Lower leg skin (tissue), 4 donors: Measurements from ENCODE around the gene ROBO1. TPM values are rescaled to one million over a fixed set of nuclear protein-coding genes. Genes with fewer than 3 reads are reported as not detected.

Source experiments
- DNase-seq, 2 donors: peaks; one replicate each; pipeline ENCODE4 v3.0.0-alpha.2; 2019; ENCODE audit warnings: low spot score in 2 of 2
- H3K4me3 ChIP-seq: fragments of 200-600 bp; sonication (generic); 2 replicates; pipeline ENCODE4 v1.5.1; 2017; ENCODE audit warnings: mild to moderate bottlenecking, low read depth; ENCODE audit not compliant: poor library complexity, severe bottlenecking
- CTCF ChIP-seq, 3 donors: fragments of 450-650 bp; IDR thresholded peaks; one replicate each; pipeline ENCODE4 v1.5.1; 2016; ENCODE audit warnings: antibody characterized with exemption in 3 of 3, mild to moderate bottlenecking in 3 of 3, moderate library complexity in 2 of 3
- POLR2A ChIP-seq, 2 donors: fragments of 450-650 bp; IDR thresholded peaks; one replicate each; pipeline ENCODE4 v1.6.1; 2016 to 2017; ENCODE audit warnings: antibody characterized with exemption in 2 of 2, mild to moderate bottlenecking in 1 of 2, moderate library complexity in 1 of 2
- WGBS, 2 donors: methylation state at CpG; one replicate each; pipeline ENCODE4 v1.1.5; 2018; 5-methylcytosine and 5-hydroxymethylcytosine counted together
- intact Hi-C: fragments of 100-400 bp; cut with DNase I; formaldehyde crosslinking; loops from one replicate; pipeline ENCODE4 v1.15.0; 2023; ENCODE audit warnings: low total_unique reads
- total RNA-seq, 4 donors: library from RNA; depleted of rRNA; stranded (reverse); fragments of >200 nt; gene quantifications; one replicate each; pipeline ENCODE4 v1.1.0, GENCODE V29; 2016

ROBO1 gene
- total RNA-seq, 4 donors from 2014 or later, result 26.3 to 60.0 (median 51.0) TPM

DNA sequence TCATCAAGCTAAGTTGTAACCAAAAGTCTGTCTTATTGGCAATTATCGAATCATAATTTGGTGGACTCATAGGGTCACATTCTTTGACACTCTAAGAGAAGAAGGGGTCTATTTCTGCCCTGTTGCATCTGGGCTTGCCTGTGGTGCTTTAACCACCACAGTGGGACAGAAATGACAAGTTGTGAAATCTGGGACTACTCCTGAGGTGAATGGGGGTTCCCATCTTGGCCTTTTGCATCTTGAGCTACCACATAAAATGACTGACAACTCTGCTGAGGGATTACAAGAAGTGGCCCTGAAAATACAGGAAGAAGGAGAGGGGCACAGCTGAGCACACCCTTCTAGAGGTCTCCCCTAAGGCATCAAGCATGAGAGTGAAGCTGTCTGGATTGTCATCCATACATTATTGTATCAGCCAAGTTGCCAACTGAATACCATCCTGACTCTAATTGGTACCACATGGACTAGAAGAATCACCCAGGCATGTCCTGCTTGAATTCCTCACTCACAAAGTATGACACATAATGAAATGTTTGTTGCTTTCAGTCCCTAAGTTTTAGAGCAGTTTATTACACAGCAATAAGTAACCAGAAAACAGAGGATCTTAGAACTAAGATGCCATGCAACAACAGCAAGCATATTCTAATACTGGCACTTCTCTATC is 306.5 kb downstream of the ROBO1 start:
- DNase-seq, result no peak
- TF ChIP-seq CTCF (IDR thresholded peaks at IDR 0.05), result no peak
- TF ChIP-seq POLR2A (IDR thresholded peaks at IDR 0.05), result no peak
- 91% methylated on average over 1 of the region's 1 CpG for whole genome bisulfite sequencing, 2 donors
- intact Hi-C loops, result no loop called here
- no peak overlapping the region for H3K4me3 ChIP-seq

DNA sequence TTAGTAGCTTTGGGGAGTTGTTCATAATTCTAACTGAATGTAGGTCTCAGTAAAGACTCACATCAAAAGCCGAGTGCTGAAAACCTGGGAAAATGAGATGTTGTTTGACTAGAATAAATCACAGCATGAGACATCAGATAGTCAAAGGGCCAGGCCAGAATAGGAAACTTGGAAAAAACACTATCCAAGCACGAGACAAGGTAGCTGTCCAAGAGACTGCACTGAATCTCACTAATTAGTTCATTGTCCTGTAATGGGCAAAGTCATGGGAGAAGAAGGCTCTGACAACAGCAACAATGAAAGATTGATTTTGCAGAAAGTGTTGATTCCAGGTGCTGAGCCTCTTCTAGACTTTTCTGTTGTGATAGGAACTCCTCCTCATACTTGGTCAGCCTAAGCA is 314.2 kb downstream of the ROBO1 start:
- intact Hi-C loops, result no loop called here
- DNase-seq, result no peak
- H3K4me3 ChIP-seq, result no peak overlapping the region
- no peak for TF ChIP-seq CTCF (IDR thresholded peaks at IDR 0.05)
- TF ChIP-seq POLR2A (IDR thresholded peaks at IDR 0.05), result no peak
- 74 to 80% methylated on average over 2 of the region's 2 CpGs for WGBS, 2 donors

- no peak for DNase-seq
- TF ChIP-seq POLR2A (IDR thresholded peaks at IDR 0.05), result no peak
- TF ChIP-seq CTCF (IDR thresholded peaks at IDR 0.05), result no peak
- H3K4me3 ChIP-seq, result no peak overlapping the region
- WGBS, 2 donors, result 55 to 63% methylated on average over 1 of the region's 1 CpG
- intact Hi-C loops, result no loop called here
These were observed 331.4 kb downstream of the ROBO1 start for GRCh38 chr3:79436387-79436786.

DNA sequence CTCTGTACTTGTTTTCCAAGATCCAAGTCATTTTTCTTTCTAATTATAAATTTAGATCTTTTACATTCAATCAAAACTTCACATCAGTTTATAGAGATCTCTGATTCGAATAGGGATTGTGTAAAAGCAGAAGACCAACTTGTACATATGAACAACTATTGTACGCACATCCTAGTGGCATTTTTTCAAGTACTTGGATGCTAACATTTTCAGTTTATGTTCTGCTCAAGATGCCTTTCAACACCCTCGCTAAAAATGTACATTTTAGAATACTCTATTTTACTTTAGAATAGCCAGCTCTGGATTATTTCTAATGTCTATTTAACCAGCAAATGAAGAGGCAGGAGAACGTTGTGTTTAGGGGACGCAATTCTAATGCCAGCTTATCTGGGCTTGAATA is 340.7 kb downstream of the ROBO1 start:
- intact Hi-C loops, result no loop called here
- no peak for TF ChIP-seq POLR2A (IDR thresholded peaks at IDR 0.05)
- no peak for DNase-seq
- 73 to 77% methylated on average over 5 of the region's 5 CpGs for WGBS, 2 donors
- no peak overlapping the region for H3K4me3 ChIP-seq

DNA sequence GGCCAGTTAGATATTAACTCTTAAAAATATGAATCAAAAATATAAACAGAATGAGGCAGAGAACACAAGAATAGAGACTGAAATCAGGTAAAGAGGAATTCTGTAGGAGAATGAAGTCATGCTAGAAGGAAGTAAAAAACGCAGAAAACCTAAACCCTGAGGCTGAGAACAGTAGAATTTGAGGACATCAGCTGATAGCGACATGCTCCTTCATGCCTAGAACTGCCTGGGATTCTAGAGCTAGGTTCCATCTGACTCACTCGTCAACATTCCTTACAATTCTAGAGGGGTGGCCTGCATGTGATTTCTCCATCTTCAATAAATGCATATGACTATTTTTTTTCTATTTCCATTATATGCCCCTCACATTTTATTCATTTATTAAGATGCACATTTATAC is 343.0 kb downstream of the ROBO1 start:
- TF ChIP-seq POLR2A (IDR thresholded peaks at IDR 0.05) (no peak), CTCF (IDR thresholded peaks at IDR 0.05) (no peak)
- no peak for DNase-seq
- no peak overlapping the region for H3K4me3 ChIP-seq
- 46 to 58% methylated on average over 3 of the region's 3 CpGs for WGBS, 2 donors
- intact Hi-C loops, result no loop called here

DNA sequence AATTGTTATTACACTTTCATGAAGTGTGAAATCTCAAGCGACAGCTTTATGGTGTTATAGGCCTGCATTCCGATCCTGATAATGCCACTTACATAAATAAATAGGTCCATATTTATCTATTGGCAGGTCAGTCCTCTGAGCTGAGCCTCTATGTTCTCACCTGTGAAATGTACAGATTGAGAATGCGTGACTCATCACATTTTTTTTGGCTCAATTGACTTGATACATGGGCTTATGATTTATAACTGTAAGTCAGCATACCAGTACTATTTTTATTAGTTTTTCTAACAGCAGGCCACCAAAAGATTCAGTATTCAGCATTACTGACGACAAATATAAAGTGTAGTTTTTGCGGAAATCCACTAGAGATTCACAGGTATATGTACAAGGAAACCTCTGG is 344.4 kb downstream of the ROBO1 start:
- no peak for DNase-seq
- TF ChIP-seq POLR2A (IDR thresholded peaks at IDR 0.05) (no peak), CTCF (IDR thresholded peaks at IDR 0.05) (no peak)
- intact Hi-C loops, result no loop called here
- H3K4me3 ChIP-seq, result no peak overlapping the region
- 92 to 94% methylated on average over 5 of the region's 5 CpGs for WGBS, 2 donors
